GM12873 (cell line): Measurements from ENCODE around the gene DDN.

Experiments used
- CTCF ChIP-seq: IDR thresholded peaks from 2 replicates; pipeline ENCODE4 v1.5.1; 2012; ENCODE audit warnings: low read depth, mild to moderate bottlenecking, moderate library complexity, low read length, control low read depth; ENCODE audit not compliant: insufficient read depth; ENCODE audit errors: missing control alignments

Gene DDN

GRCh38 chr12:49030714-49031572 lies 31.8 kb upstream of the DDN start:
- no peak for TF ChIP-seq CTCF

GRCh38 chr12:49030119-49030518 lies 30.9 kb upstream of the DDN start:
- no peak for TF ChIP-seq CTCF

- no peak for TF ChIP-seq CTCF
These were observed 29.6 kb upstream of the DDN start for GRCh38 chr12:49028666-49029275.

GRCh38 chr12:49027846-49028555 lies 28.8 kb upstream of the DDN start:
- no peak for TF ChIP-seq CTCF

- TF ChIP-seq CTCF: no peak
These were observed 27.7 kb upstream of the DDN start for GRCh38 chr12:49026678-49027480.

- TF ChIP-seq CTCF: no peak
These were observed 26.9 kb upstream of the DDN start for GRCh38 chr12:49026101-49026500.

GRCh38 chr12:49025463-49025862 lies 26.3 kb upstream of the DDN start:
- TF ChIP-seq CTCF: no peak
